IPS DF 4.7 (cell line): ENCODE measurements around the gene CDHR3.

Experiments used
- DNase-seq: peaks from one replicate; pipeline ENCODE4 v3.0.0-alpha.2; 2013; ENCODE audit warnings: low spot score; ENCODE audit errors: extremely low read depth

The CDHR3 gene

GRCh38 chr7:106049139-106049752 is 86.2 kb downstream of the CDHR3 start:
- DNase-seq: no peak

GRCh38 chr7:106050002-106050745 is 87.1 kb downstream of the CDHR3 start:
- no peak for DNase-seq

GRCh38 chr7:106050746-106051117 is 87.7 kb downstream of the CDHR3 start:
- DNase-seq: no peak

GRCh38 chr7:106052681-106053080 is 89.6 kb downstream of the CDHR3 start:
- no peak for DNase-seq

DNA sequence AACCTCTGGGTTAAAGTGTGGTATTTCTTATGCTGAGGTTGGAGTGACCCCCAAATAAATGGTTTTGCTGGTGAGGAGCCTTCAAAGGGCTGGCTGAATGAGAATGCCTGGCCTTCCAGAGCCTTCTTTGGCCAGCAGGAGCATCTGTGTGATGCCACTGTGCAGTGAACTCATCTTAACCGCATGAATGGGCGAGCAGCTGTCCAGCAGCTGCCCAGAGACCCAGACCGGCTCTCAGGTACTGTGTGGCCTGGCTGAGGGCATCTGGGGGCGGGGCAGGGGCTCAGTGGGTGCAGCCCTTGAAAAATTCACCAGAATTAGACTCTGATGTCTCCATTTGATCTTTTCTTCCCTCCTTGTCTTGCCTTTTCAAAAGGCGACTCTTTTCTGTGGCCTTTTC is 90.0 kb downstream of the CDHR3 start:
- no peak for DNase-seq

- DNase-seq: no peak
Observed at GRCh38 chr7:106054156-106054910, 91.3 kb downstream of the CDHR3 start.

DNA sequence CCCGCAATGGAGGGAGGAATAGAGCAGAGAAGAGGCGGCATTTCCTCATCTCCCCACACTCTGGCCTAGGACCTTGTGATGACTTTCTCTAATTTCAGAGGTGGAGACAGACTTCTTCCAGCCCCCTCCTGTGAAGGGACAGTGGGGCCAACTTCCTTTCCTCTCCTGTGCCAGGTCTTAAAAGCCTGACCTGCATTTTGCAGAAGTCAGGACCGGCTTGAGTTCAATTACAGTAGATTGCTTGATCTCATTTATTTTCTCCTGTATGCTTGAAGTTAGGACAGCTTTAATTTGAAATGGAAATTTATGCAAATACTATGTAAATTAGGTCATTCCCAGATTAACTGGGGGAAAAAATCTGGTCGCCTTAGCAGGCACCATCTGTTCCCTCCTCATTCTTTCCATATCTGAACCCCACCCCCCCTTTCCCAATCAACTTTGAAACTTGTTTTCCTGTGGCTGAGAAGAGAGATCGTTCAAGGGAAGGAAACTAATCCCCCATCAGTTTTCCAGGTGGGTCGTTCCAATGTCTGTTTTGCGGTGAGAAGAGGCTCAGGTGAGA is 92.0 kb downstream of the CDHR3 start:
- no peak for DNase-seq

- DNase-seq: no peak
Observed at GRCh38 chr7:106056513-106057203, 93.6 kb downstream of the CDHR3 start.

DNA sequence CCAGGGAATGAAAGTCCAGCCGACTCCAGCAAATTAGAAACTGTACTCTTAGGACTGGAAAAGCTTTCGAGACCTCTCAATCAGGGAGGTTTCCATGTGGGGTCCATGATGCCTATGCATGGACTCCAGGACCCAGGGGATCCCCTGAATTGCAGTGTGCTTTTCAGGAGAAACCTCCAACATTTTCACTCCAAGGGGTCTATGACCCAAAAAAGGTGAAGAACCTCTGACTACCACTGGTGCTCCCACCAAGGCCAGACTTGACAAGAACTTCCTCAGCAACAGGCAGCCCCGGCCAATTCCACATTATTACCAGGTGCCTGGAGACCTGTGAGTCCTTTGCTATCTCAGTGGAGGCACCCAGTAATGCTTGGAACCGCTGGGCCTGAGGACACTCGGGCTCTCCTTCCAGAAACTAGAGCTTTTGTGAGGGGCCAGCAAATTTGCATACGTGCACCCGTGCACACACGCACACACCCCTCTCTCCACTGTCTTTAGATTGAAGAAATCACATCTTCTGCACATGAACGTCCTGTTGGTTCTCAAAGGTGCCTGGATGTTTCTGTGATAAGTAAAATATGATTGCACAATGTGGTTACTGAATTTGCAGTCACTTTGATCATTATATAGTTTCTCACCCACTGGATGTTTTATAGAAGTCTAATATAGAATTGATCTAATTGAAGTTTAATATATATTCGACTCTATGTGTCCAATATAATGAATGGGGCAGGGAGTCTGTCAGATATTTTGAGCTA is 94.3 kb downstream of the CDHR3 start:
- DNase-seq: no peak

- no peak for DNase-seq
Observed at GRCh38 chr7:106057962-106058927, 95.2 kb downstream of the CDHR3 start.

DNA sequence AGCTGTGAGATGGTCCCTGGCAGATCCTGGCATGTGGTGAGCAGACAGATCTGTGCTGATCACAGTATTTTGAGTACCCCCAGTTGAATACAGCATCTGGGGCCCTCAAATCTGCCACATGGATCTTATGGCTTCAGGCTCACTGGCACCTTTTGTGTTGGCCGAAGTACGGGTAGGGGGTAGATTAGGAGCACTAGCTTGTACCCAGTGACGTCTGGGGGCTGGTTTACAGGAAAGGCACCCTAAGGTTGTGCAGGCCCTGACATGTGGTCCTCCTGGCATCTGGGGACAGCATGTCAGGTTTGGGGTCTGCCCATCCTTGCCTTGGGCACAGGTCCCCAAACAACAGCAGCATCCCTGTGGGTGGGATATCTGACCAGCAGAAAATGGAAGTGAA is 95.9 kb downstream of the CDHR3 start:
- DNase-seq: no peak

GRCh38 chr7:106059556-106059955 is 96.5 kb downstream of the CDHR3 start:
- no peak for DNase-seq

GRCh38 chr7:106060394-106060920 is 97.4 kb downstream of the CDHR3 start:
- no peak for DNase-seq

DNA sequence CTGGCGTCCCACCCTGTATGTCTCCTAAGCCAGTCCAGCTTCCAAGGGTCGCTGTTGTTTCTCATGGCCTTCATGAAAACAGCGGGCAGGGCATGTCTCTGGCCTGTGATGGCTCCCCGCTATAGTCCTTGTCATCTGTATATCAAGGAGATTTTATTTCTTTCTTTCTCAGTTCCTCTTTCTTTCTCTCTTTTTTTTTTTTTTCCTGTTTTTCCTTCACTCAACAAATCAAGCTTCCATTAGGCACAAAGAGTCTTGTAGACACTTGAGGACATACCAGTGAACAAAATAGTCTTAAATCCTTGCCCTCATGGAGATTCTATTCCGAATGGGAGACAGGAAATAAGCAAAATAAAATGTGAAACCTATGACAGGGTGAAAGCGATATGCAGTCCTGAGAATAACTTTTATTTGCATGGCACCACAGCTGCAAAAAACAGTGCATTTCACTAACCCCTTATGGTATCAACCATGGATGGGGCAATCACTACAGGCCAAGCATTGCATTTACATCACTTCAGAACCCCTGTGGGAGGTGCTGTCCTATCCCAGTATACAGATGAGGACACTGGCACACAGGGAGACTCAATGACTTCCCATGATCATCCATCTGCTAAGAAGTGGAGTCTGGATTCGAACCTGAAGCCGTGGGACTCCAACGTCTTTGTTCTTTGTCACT is 98.4 kb downstream of the CDHR3 start:
- DNase-seq: no peak

GRCh38 chr7:106062006-106062405 is 98.9 kb downstream of the CDHR3 start:
- DNase-seq: no peak

DNA sequence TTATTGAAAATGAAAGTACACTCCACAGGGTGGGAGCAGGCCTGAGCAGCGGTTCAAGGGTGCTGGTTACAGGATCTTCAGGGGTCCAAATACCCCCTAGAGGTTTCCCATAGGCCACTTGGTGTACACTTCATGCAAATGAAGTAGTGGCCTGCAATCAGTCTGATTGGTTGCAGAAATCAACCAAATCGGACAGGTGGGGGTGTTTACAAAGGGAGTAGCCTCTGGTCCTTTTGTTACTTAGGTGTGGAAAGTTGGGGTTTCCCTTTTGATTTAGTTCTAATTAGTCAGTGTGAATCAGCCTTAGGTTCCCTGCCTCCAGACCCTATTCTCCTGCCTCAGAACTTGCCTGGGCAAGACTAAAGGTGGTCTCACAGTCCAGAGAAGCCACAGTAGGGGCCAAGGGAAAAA is 99.5 kb downstream of the CDHR3 start:
- no peak for DNase-seq

GRCh38 chr7:106063024-106063423 is 100.0 kb downstream of the CDHR3 start:
- DNase-seq: no peak

- DNase-seq: no peak
Observed at GRCh38 chr7:106063692-106064091, 100.6 kb downstream of the CDHR3 start.

DNA sequence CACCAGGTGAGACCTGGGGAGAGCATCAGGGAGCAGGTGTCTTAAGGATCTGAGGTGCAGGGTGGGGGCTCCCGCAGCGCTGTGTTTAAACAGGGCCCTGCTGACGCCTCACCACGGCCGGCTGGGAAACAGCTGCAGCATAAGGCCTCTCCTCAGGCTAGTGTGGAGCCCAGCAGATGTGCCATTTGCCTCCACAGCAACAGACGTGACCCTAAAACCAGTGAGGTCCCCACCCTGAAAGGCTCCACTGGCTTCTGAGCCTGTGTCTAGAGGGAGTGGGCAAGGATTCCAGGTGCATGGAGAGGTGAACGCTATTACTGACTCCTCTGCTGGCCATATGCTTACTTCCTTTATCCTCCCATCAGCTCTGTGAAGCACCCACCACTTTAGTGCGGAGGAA is 101.3 kb downstream of the CDHR3 start:
- no peak for DNase-seq
